ENCODE measurements around the gene GNAQ. TPM values are rescaled to one million over a fixed set of nuclear protein-coding genes. Genes with fewer than 3 reads are reported as not detected.

GNAQ gene
- polyA plus RNA-seq, 1 of the 3 experiments (the other 2 are of a cell fraction) = 20.9 TPM

DNA sequence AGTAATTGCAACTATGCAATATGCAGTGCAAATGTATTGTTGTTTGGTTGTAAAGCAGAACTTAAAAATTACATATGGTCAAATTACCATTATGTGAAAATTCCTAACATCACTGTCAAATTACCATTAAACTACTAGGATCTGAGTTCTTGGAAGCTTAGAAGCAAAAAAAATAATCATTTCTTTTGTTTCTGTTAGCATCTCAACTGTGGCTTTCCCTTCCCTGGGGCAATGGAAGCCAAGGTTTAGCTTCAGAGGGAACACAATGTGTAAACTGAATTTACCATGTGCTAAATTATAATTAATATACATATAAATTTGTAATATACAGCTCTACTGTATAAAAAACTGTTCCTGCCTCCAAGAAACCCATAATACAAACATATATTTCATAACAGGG, 159.4 kb downstream of the GNAQ start:
- ChIA-PET CTCF (interaction anchor here (2.8 kb wide), 1 partner anchor 25 kb away, joined by 7 read pairs; no protein-coding TSS in a partner anchor), POLR2A (no interaction called here)
- H3K79me2 ChIP-seq (ENCODE audit: insufficient read depth) = peaks cover 54% of the 10 kb centered on the region
- peaks cover 0 to 4% of the 10 kb centered on the region in 2 experiments for H3K36me3 ChIP-seq (replicated peaks in 1 of 2; ENCODE audit: control insufficient read depth in 1 of 2, insufficient read depth in 2 of 2, low read length in 1 of 2)
- H3F3A ChIP-seq (replicated peaks; ENCODE audit: insufficient read depth) = no peaks in the 10 kb centered on the region
- no peak for TF ChIP-seq SIN3A (IDR thresholded peaks at IDR 0.05; ENCODE audit: borderline replicate concordance, low read depth, low read length)
- no peak overlapping the region for H3K4me2 ChIP-seq
- no peak overlapping the region for H2AFZ ChIP-seq (ENCODE audit: low read depth)
- H3K27me3 ChIP-seq (ENCODE audit: insufficient read depth) = no peaks in the 10 kb centered on the region
- H4K20me1 ChIP-seq (ENCODE audit: insufficient read depth) = no peaks in the 10 kb centered on the region; the same call in 1 of the 2 replicates
- no peak overlapping the region for H3K27ac ChIP-seq (ENCODE audit: low read depth in 2 of 2, low read length in 1 of 2)
- no peaks in the 10 kb centered on the region for H3K9me3 ChIP-seq
- DNase-seq = no peak
- peaks cover 10 to 19% of the 10 kb centered on the region in 2 experiments for H3K4me1 ChIP-seq (ENCODE audit: control insufficient read depth in 1 of 2, insufficient read depth in 2 of 2, low read depth in 1 of 2, low read length in 1 of 2)
- no peak overlapping the region for H3K4me3 ChIP-seq (ENCODE audit: low read depth in 2 of 2, low read length in 1 of 2)
- H3K9me2 ChIP-seq = no peaks in the 10 kb centered on the region
- H3K9ac ChIP-seq = no peak overlapping the region

DNA sequence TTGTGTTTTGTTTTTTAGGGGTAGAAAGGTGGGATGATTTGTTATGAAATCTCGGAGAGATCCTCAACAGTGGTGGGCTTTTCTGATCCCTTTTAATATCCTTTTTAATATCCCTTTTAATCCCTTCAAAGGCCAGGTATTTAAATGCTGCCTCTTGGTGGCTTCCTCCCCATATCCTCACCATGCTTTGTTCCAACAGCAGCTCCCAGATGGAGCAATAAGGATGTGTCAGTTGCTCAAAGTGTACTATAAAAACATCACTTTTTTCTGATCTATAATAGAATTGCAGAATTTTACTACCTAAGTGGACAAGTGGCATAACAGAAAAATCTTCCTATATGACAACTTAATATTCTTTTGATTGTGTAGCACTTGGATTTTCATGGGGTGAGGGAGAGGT, 160.1 kb downstream of the GNAQ start:
- no peaks in the 10 kb centered on the region for H3F3A ChIP-seq (replicated peaks; ENCODE audit: insufficient read depth)
- no peaks in the 10 kb centered on the region; the same call in 1 of the 2 replicates for H4K20me1 ChIP-seq (ENCODE audit: insufficient read depth)
- 100% methylated on average over 1 of the region's 1 CpG for WGBS (ENCODE audit: low lambda C conversion rate)
- ChIA-PET CTCF (interaction anchor here (0.7 kb wide), 1 partner anchor 33 kb away, joined by 4 read pairs; no protein-coding TSS in a partner anchor), POLR2A (no interaction called here)
- no peak overlapping the region for H3K4me2 ChIP-seq
- H3K9me2 ChIP-seq = no peaks in the 10 kb centered on the region
- no peaks in the 10 kb centered on the region for H3K27me3 ChIP-seq (ENCODE audit: insufficient read depth)
- H3K9me3 ChIP-seq = no peaks in the 10 kb centered on the region
- H2AFZ ChIP-seq (ENCODE audit: low read depth) = no peak overlapping the region
- TF ChIP-seq MEF2A (IDR thresholded peaks at IDR 0.05; ENCODE audit: borderline replicate concordance, low read depth) (no peak), SIN3A (IDR thresholded peaks at IDR 0.05; ENCODE audit: borderline replicate concordance, low read depth, low read length) (no peak), TCF12 (IDR thresholded peaks at IDR 0.05) (no peak), NRF1 (IDR thresholded peaks at IDR 0.05; ENCODE audit: low read depth, low read length) (no peak), TAF1 (IDR thresholded peaks at IDR 0.05; ENCODE audit: borderline replicate concordance, low read depth, low read length) (no peak), NFIC (IDR thresholded peaks at IDR 0.05; ENCODE audit: borderline replicate concordance) (no peak)
- TF ChIP-seq, protein P1, sequence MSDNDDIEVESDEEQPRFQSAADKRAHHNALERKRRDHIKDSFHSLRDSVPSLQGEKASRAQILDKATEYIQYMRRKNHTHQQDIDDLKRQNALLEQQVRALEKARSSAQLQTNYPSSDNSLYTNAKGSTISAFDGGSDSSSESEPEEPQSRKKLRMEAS (IDR thresholded peaks at IDR 0.05; ENCODE audit: low read depth) = no peak
- TF ChIP-seq, protein P2, sequence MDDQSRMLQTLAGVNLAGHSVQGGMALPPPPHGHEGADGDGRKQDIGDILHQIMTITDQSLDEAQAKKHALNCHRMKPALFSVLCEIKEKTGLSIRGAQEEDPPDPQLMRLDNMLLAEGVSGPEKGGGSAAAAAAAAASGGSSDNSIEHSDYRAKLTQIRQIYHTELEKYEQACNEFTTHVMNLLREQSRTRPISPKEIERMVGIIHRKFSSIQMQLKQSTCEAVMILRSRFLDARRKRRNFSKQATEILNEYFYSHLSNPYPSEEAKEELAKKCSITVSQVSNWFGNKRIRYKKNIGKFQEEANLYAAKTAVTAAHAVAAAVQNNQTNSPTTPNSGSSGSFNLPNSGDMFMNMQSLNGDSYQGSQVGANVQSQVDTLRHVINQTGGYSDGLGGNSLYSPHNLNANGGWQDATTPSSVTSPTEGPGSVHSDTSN (IDR thresholded peaks at IDR 0.05) = no peak
- peaks cover 5 to 12% of the 10 kb centered on the region in 2 experiments for H3K4me1 ChIP-seq (ENCODE audit: control insufficient read depth in 1 of 2, insufficient read depth in 2 of 2, low read depth in 1 of 2, low read length in 1 of 2)
- H3K79me2 ChIP-seq (ENCODE audit: insufficient read depth) = peaks cover 47% of the 10 kb centered on the region
- no peak overlapping the region for H3K9ac ChIP-seq
- H3K36me3 ChIP-seq (replicated peaks in 1 of 2; ENCODE audit: control insufficient read depth in 1 of 2, insufficient read depth in 2 of 2, low read length in 1 of 2) = peaks cover 0 to 4% of the 10 kb centered on the region in 2 experiments
- DNase-seq = no peak
- H3K4me3 ChIP-seq (ENCODE audit: low read depth in 2 of 2, low read length in 1 of 2) = no peak overlapping the region
- H3K27ac ChIP-seq (ENCODE audit: low read depth in 2 of 2, low read length in 1 of 2) = no peak overlapping the region

DNA sequence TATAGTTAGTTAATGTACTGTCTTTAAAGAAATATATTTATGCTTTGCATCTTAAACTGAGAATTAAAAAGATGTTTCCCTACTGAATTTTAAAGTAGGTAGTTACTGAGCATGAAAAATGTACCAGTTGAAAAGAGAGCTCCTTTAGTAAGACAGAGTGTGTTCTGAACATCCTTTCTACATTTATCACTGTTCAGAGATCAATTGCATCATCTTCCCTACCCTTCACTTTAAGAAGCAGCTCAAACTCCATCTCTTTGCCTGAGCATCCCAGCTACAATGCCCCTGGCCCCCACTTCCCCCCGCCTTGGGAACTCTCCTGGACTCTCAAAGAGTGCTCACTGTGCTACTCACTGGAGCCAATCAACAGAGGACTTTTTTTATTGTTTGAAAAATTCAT, 164.7 kb downstream of the GNAQ start:
- no peaks in the 10 kb centered on the region for H3K9me2 ChIP-seq
- POLR2A ChIA-PET = no interaction called here
- no peaks in the 10 kb centered on the region for H3F3A ChIP-seq (replicated peaks; ENCODE audit: insufficient read depth)
- no peak overlapping the region for H3K9ac ChIP-seq
- no peaks in the 10 kb centered on the region for H3K27me3 ChIP-seq (ENCODE audit: insufficient read depth)
- TF ChIP-seq TAF1 (IDR thresholded peaks at IDR 0.05; ENCODE audit: borderline replicate concordance, low read depth, low read length) (no peak), YY1 (IDR thresholded peaks at IDR 0.05; ENCODE audit: low read depth) (no peak), MXI1 (IDR thresholded peaks at IDR 0.05; ENCODE audit: low read depth, low read length) (no peak)
- TF ChIP-seq, protein P1 (IDR thresholded peaks at IDR 0.05; ENCODE audit: low read depth) = no peak
- TF ChIP-seq, protein P3, sequence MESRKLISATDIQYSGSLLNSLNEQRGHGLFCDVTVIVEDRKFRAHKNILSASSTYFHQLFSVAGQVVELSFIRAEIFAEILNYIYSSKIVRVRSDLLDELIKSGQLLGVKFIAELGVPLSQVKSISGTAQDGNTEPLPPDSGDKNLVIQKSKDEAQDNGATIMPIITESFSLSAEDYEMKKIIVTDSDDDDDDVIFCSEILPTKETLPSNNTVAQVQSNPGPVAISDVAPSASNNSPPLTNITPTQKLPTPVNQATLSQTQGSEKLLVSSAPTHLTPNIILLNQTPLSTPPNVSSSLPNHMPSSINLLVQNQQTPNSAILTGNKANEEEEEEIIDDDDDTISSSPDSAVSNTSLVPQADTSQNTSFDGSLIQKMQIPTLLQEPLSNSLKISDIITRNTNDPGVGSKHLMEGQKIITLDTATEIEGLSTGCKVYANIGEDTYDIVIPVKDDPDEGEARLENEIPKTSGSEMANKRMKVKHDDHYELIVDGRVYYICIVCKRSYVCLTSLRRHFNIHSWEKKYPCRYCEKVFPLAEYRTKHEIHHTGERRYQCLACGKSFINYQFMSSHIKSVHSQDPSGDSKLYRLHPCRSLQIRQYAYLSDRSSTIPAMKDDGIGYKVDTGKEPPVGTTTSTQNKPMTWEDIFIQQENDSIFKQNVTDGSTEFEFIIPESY (IDR thresholded peaks at IDR 0.05; ENCODE audit: borderline replicate concordance, low read depth) = no peak
- no peaks in the 10 kb centered on the region; a peak in 2 of 4 replicates for H3K4me1 ChIP-seq (ENCODE audit: control insufficient read depth in 1 of 2, insufficient read depth in 2 of 2, low read depth in 1 of 2, low read length in 1 of 2)
- H2AFZ ChIP-seq (ENCODE audit: low read depth) = no peak overlapping the region
- no peak overlapping the region for H3K4me3 ChIP-seq (ENCODE audit: low read depth in 2 of 2, low read length in 1 of 2)
- H3K79me2 ChIP-seq (ENCODE audit: insufficient read depth) = peaks cover 37% of the 10 kb centered on the region
- no peak overlapping the region for H3K4me2 ChIP-seq
- DNase-seq = no peak
- H3K36me3 ChIP-seq (replicated peaks in 1 of 2; ENCODE audit: control insufficient read depth in 1 of 2, insufficient read depth in 2 of 2, low read length in 1 of 2) = peaks cover 0 to 11% of the 10 kb centered on the region in 2 experiments
- CTCF ChIA-PET = interaction anchor here (0.8 to 1.3 kb wide), 3 partner anchors 9 to 169 kb away, joined by 3 to 5 read pairs (median 4); no protein-coding TSS in a partner anchor
- no peak overlapping the region for H3K27ac ChIP-seq (ENCODE audit: low read depth in 2 of 2, low read length in 1 of 2)
- 100% methylated on average over 1 of the region's 1 CpG for WGBS (ENCODE audit: low lambda C conversion rate)
- H4K20me1 ChIP-seq (ENCODE audit: insufficient read depth) = no peaks in the 10 kb centered on the region; the same call in 1 of the 2 replicates
- no peaks in the 10 kb centered on the region for H3K9me3 ChIP-seq

Measured in SK-N-SH (cell line).